ENCODE data around the gene CABS1. TPM values are rescaled to one million over a fixed set of nuclear protein-coding genes. Genes with fewer than 3 reads are reported as not detected.

CABS1 gene
- total RNA-seq, 1 experiment from 2014 or later: not detected

GRCh38 chr4:70297576-70297975, 37.2 kb upstream of the CABS1 start:
- Histone ChIP-seq H3K4me1 (no peaks in the 10 kb centered on the region), H3K9me3 (no peaks in the 10 kb centered on the region), H3K27me3 (replicated peaks; ENCODE audit: control insufficient read depth, insufficient read depth, low read length) (no peaks in the 10 kb centered on the region), H3K36me3 (ENCODE audit: control insufficient read depth, insufficient read depth, low read length) (no peaks in the 10 kb centered on the region), H3K4me3 (ENCODE audit: low read depth, low read length) (no peak overlapping the region)
- Mint-ChIP-seq H3K4me3 (ENCODE audit: unreplicated experiment) (no peak overlapping the region), H3K9me3 (ENCODE audit: unreplicated experiment) (no peaks in the 10 kb centered on the region), H3K27me3 (ENCODE audit: insufficient read depth, unreplicated experiment) (no peaks in the 10 kb centered on the region), H3K4me1 (ENCODE audit: low read depth, unreplicated experiment) (no peaks in the 10 kb centered on the region), H3K36me3 (ENCODE audit: insufficient read depth, unreplicated experiment) (no peaks in the 10 kb centered on the region), H3K27ac (ENCODE audit: unreplicated experiment) (no peak overlapping the region)
- no peak for DNase-seq
- CTCF ChIA-PET: no interaction called here
- no peak for TF ChIP-seq CTCF (IDR thresholded peaks at IDR 0.05; ENCODE audit: insufficient read depth in 1 of 2, low read depth in 1 of 2, low read length in 1 of 2, severe bottlenecking in 1 of 2, unreplicated experiment in 1 of 2)
- no TSS peak for BruUV-seq (replicated peaks)
- intact Hi-C loops (cut with micrococcal nuclease; ENCODE audit: unreplicated experiment): no loop called here
- POLR2A ChIA-PET: no interaction called here

GRCh38 chr4:70298051-70298450, 36.7 kb upstream of the CABS1 start:
- Histone ChIP-seq H3K9me3 (no peaks in the 10 kb centered on the region), H3K27me3 (replicated peaks; ENCODE audit: control insufficient read depth, insufficient read depth, low read length) (no peaks in the 10 kb centered on the region), H3K4me3 (ENCODE audit: low read depth, low read length) (no peak overlapping the region), H3K4me1 (no peaks in the 10 kb centered on the region), H3K36me3 (ENCODE audit: control insufficient read depth, insufficient read depth, low read length) (no peaks in the 10 kb centered on the region)
- Mint-ChIP-seq H3K4me3 (ENCODE audit: unreplicated experiment) (no peak overlapping the region), H3K36me3 (ENCODE audit: insufficient read depth, unreplicated experiment) (no peaks in the 10 kb centered on the region), H3K27me3 (ENCODE audit: insufficient read depth, unreplicated experiment) (no peaks in the 10 kb centered on the region), H3K4me1 (ENCODE audit: low read depth, unreplicated experiment) (no peaks in the 10 kb centered on the region), H3K9me3 (ENCODE audit: unreplicated experiment) (no peaks in the 10 kb centered on the region), H3K27ac (ENCODE audit: unreplicated experiment) (no peak overlapping the region)
- TF ChIP-seq CTCF (IDR thresholded peaks at IDR 0.05; ENCODE audit: insufficient read depth in 1 of 2, low read depth in 1 of 2, low read length in 1 of 2, severe bottlenecking in 1 of 2, unreplicated experiment in 1 of 2): no peak
- no peak for DNase-seq
- BruUV-seq (replicated peaks): no TSS peak
- CTCF ChIA-PET: no interaction called here
- intact Hi-C loops (cut with micrococcal nuclease; ENCODE audit: unreplicated experiment): no loop called here
- POLR2A ChIA-PET: no interaction called here

GRCh38 chr4:70299643-70300042, 35.1 kb upstream of the CABS1 start:
- TF ChIP-seq CTCF (IDR thresholded peaks at IDR 0.05; ENCODE audit: insufficient read depth in 1 of 2, low read depth in 1 of 2, low read length in 1 of 2, severe bottlenecking in 1 of 2, unreplicated experiment in 1 of 2): no peak
- H3K4me3 Mint-ChIP-seq (ENCODE audit: unreplicated experiment): no peak overlapping the region
- no peaks in the 10 kb centered on the region for H3K9me3 ChIP-seq
- H3K27me3 ChIP-seq (replicated peaks; ENCODE audit: control insufficient read depth, insufficient read depth, low read length): no peaks in the 10 kb centered on the region
- ChIA-PET POLR2A (no interaction called here), CTCF (no interaction called here)
- intact Hi-C loops (cut with micrococcal nuclease; ENCODE audit: unreplicated experiment): no loop called here
- H3K9me3 Mint-ChIP-seq (ENCODE audit: unreplicated experiment): no peaks in the 10 kb centered on the region
- H3K4me1 ChIP-seq: no peaks in the 10 kb centered on the region
- no peak for DNase-seq
- H3K36me3 Mint-ChIP-seq (ENCODE audit: insufficient read depth, unreplicated experiment): no peaks in the 10 kb centered on the region
- H3K36me3 ChIP-seq (ENCODE audit: control insufficient read depth, insufficient read depth, low read length): no peaks in the 10 kb centered on the region
- no peaks in the 10 kb centered on the region for H3K4me1 Mint-ChIP-seq (ENCODE audit: low read depth, unreplicated experiment)
- H3K27me3 Mint-ChIP-seq (ENCODE audit: insufficient read depth, unreplicated experiment): no peaks in the 10 kb centered on the region
- H3K4me3 ChIP-seq (ENCODE audit: low read depth, low read length): no peak overlapping the region
- no peak overlapping the region for H3K27ac Mint-ChIP-seq (ENCODE audit: unreplicated experiment)
- no TSS peak for BruUV-seq (replicated peaks)
